KOPT-K1 (cell line): ENCODE measurements around the gene ADAD1.
"Not testable (repeated sequence)": the region's sequence is repeated elsewhere in the genome, so short reads cannot be mapped to it uniquely, and the experiment has no call there.

ENCODE experiments used
- H3K27ac ChIP-seq: fragments of 200-600 bp; sonication (generic); 2 replicates; pipeline ENCODE4 v1.5.1; 2016; ENCODE audit warnings: antibody characterized with exemption, mild to moderate bottlenecking, low read depth, low read length; ENCODE audit not compliant: poor library complexity, severe bottlenecking
- H3K36me3 ChIP-seq: fragments of 200-600 bp; sonication (generic); 2 replicates; pipeline ENCODE4 v1.5.1; 2017; ENCODE audit warnings: antibody characterized with exemption, mild to moderate bottlenecking, low read length, moderate library complexity; ENCODE audit not compliant: insufficient read depth
- H3K9me3 ChIP-seq: fragments of 200-600 bp; sonication (generic); 2 replicates; pipeline ENCODE4 v1.5.1; 2017; ENCODE audit warnings: antibody characterized with exemption, low read length, mild to moderate bottlenecking; ENCODE audit not compliant: insufficient read depth, poor library complexity, severe bottlenecking

ADAD1 gene

DNA sequence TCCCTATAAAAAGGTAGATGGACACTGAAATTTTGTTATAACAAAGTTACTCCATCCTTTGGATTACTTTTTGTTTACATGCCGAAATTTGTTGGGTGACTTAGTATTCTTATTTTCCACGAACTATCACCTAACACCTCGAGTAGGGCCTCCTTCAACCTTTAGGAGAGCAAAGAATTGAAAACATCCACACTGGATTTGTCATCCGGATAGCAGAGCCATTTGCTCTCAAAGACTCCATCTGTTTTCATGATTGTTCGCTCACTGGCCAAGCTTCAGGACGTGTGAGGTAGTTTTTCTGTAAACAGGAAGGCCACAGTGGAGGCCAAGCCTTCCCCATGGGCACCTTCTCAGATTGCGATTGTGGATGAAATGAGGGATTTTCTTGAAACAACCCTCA is at the start of gene ADAD1:
Gene ADAD1, plus strand, starts transcription at position 301 of the 400 bp plus-strand sequence. CDS start 1,059 bp downstream, outside the sequence.
- Histone ChIP-seq H3K27ac (no peak within 1 kb of the TSS), H3K9me3 (peaks cover 10% of the 10 kb centered on the region), H3K36me3 (no peaks in the 10 kb centered on the region)

DNA sequence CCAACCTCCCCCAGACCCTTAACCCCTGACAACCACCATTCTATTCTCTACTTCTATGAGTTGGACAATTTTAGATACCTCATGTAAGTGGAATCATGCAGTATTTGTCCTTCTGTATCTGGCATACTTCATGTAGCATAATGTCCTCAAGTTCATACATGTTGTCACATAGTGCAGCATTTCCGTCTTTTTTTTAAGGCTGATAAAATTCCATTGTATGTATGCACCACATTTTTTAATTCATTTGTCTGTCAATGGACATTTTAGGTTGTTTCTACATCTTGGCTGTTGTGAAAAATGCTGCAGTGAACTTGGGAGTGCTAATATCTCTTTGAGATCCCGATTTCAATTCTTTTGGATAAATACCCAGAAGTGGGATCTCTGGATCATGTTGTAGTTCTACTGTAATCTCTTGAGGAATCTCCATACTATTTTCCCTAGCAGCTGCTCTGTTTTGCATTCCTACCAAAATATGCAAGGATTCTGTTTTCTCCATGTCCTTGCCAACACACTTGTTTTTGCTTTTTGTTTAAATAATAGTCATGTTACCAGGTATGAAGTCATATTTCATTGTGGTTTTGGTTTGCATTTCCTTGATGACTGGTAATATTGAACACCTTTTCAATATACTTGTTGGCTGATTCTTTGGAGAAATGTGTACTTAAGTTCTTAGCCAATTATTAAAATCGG is 48.8 kb upstream of the ADAD1 start:
- H3K36me3 ChIP-seq: peaks cover 38% of the 10 kb centered on the region
- H3K9me3 ChIP-seq: no peaks in the 10 kb centered on the region
- no peak overlapping the region for H3K27ac ChIP-seq

GRCh38 chr4:122331195-122331594 is 47.6 kb upstream of the ADAD1 start:
- H3K9me3 ChIP-seq: no peaks in the 10 kb centered on the region
- peaks cover 41% of the 10 kb centered on the region for H3K36me3 ChIP-seq
- H3K27ac ChIP-seq: no peak overlapping the region

- H3K9me3 ChIP-seq: no peaks in the 10 kb centered on the region
- H3K36me3 ChIP-seq: peaks cover 41% of the 10 kb centered on the region
- H3K27ac ChIP-seq: no peak overlapping the region
These were observed 44.0 kb upstream of the ADAD1 start for GRCh38 chr4:122334828-122335227.

DNA sequence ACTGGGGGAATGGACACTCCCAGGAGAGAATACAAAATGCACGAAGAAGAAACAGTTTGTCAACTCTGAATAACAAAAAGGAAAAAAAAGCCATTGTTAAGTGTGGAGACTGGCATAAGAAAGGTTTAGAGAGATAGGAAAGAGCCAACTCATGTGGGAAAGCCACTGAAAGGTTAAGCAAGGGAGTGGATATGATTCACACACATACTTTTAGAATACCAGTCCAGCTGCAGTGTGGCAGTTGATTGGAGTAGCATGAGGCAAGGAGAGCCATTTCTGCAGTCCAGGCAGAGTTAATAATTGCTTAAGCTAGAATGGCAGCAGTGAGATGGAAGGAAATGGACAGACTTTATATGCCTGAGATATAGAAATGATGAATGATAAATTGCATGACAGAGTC is 36.9 kb upstream of the ADAD1 start:
- no peak overlapping the region for H3K27ac ChIP-seq
- H3K9me3 ChIP-seq: no peaks in the 10 kb centered on the region
- peaks cover 28% of the 10 kb centered on the region for H3K36me3 ChIP-seq

GRCh38 chr4:122346036-122346435 is 32.8 kb upstream of the ADAD1 start:
- H3K36me3 ChIP-seq: peaks cover 41% of the 10 kb centered on the region
- no peak overlapping the region for H3K27ac ChIP-seq
- no peaks in the 10 kb centered on the region for H3K9me3 ChIP-seq

DNA sequence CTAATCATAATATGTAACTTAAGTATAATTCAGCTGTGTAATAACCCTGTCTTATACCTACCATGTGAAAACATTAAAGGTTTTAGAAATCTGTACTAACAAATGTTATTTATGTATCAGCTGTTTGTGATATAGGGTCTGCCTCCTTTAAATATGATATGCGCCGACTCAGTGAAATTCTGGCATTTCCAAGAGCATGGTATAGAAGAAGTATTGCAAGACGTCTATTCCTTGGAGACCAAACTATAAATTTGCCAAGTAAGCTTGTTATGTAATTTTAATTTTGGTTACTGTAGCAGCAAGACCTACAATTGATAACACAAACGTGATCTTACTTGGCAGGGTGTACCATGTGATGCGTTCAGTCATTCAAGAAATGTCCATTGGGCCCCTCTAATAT is 32.3 kb upstream of the ADAD1 start:
- H3K27ac ChIP-seq: no peak overlapping the region

GRCh38 chr4:122356317-122356808 is 22.4 kb upstream of the ADAD1 start:
- H3K36me3 ChIP-seq: peaks cover 51% of the 10 kb centered on the region
- H3K27ac ChIP-seq: no peak overlapping the region
- H3K9me3 ChIP-seq: no peaks in the 10 kb centered on the region

More for the DNA sequence above, 32.3 kb upstream of the ADAD1 start:
- H3K9me3 ChIP-seq: no peaks in the 10 kb centered on the region
- peaks cover 44% of the 10 kb centered on the region for H3K36me3 ChIP-seq

DNA sequence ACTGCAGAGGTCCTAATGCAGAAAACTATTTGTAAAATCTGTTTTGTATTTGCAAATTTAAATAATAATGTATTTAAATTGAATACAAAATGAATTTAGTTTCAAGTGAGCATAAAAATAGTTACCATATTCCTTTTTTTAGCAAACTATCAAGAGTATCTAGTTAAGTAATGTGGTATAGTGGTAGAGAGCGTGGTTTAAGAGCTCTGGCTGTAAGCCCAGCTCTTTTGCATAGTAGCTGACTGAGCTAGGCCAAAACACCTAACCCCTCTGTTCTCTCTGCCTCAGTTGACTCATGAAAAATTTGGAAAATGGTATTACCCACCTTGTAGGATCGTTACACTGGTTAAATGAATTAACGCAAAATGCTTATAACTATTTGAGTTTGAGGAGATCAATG is 18.1 kb upstream of the ADAD1 start:
- Histone ChIP-seq H3K36me3 (peaks cover 24% of the 10 kb centered on the region), H3K27ac (no peak overlapping the region), H3K9me3 (peaks cover 5% of the 10 kb centered on the region)

GRCh38 chr4:122364700-122365404 is 14.0 kb upstream of the ADAD1 start:
- Histone ChIP-seq H3K9me3 (peaks cover 5% of the 10 kb centered on the region), H3K36me3 (peaks cover under 1% of the 10 kb centered on the region; the same call in 1 of the 2 replicates), H3K27ac (no peak overlapping the region)

GRCh38 chr4:122368786-122369185 is 10.0 kb upstream of the ADAD1 start:
- not testable (repeated sequence) for H3K9me3 ChIP-seq, H3K36me3 ChIP-seq, H3K27ac ChIP-seq

DNA sequence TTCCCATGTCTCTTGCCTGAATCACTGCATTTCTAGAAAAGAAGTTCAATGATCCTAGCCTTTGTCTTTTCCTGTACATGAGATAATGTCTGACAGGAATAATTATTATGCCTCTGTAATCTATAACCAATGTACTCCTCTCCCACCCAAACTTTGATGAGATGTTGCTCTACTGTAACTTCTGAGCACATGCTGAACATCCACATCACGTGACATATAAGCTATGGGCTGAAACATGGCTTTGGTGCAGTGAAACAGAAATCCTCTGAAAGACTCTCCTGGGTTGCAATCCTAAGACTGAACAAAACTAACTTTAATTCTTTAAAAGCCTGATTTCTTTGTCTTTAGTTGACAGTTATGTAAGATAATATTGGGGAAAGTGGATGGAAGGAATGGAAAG is 1.5 kb upstream of the ADAD1 start:
- Histone ChIP-seq H3K36me3 (no peaks in the 10 kb centered on the region), H3K9me3 (peaks cover 10% of the 10 kb centered on the region), H3K27ac (no peak overlapping the region)

- Histone ChIP-seq H3K36me3 (no peaks in the 10 kb centered on the region), H3K27ac (no peak overlapping the region), H3K9me3 (peaks cover 10% of the 10 kb centered on the region)
These were observed 428 bp downstream of the ADAD1 start for GRCh38 chr4:122379239-122379638.

DNA sequence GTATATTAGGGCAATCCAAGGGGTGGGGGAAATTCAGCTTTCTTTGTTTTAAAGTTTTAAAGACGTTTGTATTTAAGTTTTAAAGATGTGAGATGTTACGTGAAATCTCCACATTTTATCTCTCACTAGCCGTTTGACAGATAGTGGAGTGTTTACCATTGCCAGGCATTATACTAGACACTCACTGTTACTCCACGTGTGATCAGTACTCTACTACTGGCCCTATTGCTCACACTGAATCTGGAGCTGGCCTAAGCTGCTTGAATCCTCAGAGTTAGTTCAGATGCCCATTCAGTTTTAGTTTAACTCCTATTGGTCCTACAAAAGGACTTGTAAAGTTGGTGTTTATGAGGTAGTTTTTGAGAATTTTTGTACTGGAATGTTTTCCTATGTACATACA is 4.5 kb downstream of the ADAD1 start:
- Histone ChIP-seq H3K27ac (no peak overlapping the region), H3K9me3 (peaks cover 17% of the 10 kb centered on the region), H3K36me3 (no peaks in the 10 kb centered on the region)

- Histone ChIP-seq H3K27ac (no peak overlapping the region), H3K9me3 (peaks cover 15% of the 10 kb centered on the region), H3K36me3 (no peaks in the 10 kb centered on the region)
These were observed 5.4 kb downstream of the ADAD1 start for GRCh38 chr4:122384245-122384644.

DNA sequence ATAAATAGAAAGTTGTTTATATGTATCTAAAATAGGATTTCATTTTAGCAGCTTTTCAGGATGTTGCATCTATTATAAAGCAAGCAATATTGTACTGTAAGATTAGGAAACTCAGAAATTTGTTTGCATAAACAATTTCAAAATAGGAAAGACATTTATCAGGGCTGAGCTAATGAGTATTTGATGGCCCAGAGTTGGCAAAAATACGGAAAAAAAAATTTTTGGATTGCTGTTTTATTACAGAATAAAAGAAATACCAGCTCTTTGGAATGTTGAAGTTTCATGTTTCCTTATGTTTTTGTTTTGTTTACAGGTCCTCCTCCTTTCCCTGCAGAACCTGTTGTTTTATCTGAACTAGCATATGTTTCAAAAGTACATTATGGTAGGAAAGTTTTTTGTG is 14.5 kb downstream of the ADAD1 start:
- H3K27ac ChIP-seq: no peak overlapping the region
- H3K9me3 ChIP-seq: peaks cover 5% of the 10 kb centered on the region
- H3K36me3 ChIP-seq: no peaks in the 10 kb centered on the region
